ENCODE data around the gene DNAJC5G.

GRCh38 chr2:27281442-27281841, 6.2 kb downstream of the DNAJC5G start:
- no peak for TF ChIP-seq CTCF (conservative IDR thresholded peaks at IDR 0.05; ENCODE audit: low read depth, low read length)
- no peak for TF ChIP-seq EZH2phosphoT487 (IDR thresholded peaks at IDR 0.05; ENCODE audit: borderline replicate concordance, low read length)

Data from PC-3 (cell line).